ENCODE measurements around the gene SUCO.
"Not testable (repeated sequence)": the region's sequence is repeated elsewhere in the genome, so short reads cannot be mapped to it uniquely, and the experiment has no call there.

Gene SUCO

DNA sequence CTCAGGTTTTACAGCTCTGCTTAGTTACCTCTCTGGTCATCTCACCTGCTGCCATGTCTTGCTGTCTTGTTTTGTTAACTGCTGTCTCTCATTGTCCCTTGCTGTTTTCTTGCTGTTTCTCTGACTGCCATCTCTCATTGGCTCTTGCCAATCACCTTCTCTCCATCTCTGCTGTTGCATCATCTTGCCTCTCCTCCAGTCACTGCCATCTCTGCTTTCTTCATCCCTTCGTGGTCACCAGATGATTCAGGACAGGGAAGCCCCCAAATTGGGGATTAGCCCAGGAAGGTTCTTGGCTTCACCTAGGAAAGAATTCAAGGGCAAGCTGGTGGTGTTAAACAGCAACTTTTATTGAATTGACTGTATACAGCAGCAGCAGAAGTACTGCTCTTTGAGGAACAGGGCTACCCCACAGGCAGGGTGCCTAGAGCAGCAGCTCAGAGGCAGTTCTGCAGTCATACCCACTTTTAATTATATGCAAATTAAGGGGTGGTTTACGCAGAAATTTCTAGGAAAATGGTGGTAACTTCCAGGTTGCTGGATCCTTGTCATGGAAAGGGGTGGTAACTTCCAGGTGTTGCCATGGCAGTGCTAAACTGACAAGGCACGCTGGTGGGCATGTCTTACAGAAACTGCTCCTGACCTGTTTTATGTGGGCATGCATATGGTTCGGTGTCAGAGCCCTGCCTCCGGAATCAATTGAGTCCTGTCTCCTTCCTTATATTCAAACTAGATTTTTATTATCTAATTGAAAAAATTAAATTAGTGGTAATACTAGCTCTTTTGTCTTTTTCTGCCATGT lies 33.4 kb downstream of the SUCO start:
- DNase-seq (ENCODE audit: low read depth, low spot score), result no peak

DNA sequence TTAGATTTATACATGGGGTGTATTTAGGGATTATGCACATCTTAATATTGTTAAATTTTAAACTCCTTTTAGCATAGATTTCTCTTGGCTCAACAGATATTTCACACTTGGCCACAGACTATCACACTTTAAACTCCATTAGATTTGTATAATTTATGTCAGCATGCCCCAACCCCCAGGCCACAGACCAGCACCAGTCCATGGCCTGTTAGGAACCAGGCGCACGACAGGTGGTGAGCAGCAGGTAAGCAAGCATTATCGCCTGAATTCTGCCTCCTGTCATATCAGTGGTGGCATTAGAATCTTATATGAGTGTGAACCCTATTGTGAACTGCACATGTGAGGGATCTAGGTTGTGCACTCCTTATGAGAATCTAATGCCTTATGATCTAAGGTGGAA lies 34.8 kb downstream of the SUCO start:
- DNase-seq (ENCODE audit: low read depth, low spot score), result no peak

DNA sequence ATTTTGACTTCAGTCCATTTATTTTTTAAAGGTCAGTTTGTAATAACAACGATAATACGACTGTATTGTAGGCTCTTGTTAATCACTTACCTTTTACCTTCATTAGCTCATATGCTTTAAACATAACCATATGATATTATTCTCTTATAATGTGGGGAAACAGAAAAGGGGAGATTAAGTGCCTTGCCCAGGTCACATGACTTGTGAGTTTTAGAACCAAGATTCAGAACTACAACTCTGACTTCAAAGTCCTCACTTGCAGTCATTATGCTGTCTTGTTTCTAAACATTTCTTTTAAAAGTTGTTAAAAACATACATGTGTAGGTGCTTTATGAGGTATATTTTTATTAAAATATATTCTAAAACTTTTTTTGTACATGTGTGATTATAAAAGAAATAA lies 41.1 kb downstream of the SUCO start:
- no peak for DNase-seq (ENCODE audit: low read depth, low spot score)

DNA sequence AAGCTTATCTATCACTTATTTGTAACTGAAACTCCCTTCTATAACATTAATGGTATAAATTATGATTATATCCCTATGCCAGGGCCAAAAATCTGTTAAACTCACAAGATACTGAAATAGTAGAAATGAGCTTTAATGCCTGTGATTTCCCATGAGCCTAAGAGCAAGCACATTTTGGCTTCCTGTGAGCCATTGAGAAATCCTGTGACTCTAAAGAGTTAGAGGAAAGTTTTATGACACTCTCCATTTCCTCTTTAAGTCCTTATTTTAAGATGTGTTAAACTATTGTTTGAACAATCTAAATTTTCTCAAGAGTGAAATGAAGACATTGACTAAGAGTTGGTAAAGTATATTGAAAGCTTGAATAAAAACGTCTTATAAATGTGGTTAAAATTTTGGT lies 45.6 kb downstream of the SUCO start:
- DNase-seq (ENCODE audit: low read depth, low spot score), result no peak

DNA sequence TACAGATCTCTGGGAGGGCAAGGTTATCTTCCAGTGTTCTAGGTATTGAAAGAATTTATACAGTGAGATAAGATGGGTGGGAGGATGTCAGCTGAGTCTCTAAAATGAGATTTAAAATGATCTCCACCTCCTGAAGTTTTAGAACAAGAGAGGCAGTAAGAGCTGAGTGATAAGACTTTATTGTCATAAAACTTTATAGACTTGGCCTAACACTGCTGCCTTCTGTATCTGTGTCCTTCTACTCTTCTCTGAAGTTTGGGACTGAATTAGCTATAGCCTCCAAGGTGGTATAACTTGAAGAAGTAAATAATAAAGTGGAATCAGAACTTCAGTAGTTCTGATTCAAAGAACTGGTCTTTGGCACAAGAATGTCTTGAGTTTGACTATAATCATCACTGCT lies 48.3 kb downstream of the SUCO start:
- no peak for DNase-seq (ENCODE audit: low read depth, low spot score)

DNA sequence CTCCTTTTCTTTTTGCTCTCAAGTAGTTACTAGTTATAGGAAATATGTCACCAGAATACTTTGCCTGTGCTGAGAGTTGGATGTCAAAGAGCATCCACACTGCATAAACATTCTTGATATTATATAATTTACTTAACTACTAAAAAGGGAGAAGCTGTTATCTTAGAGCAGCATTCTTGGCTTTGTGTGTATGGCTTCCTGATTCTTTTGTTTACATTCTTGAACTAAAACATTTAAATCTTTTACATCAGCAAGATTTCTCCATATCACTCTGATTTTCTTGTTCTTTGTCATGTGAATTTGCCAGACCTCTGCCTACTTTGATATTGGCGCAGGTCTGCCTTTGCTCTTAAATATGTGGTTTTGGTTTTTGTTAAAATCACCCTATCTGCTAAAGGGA lies 48.8 kb downstream of the SUCO start:
- DNase-seq (ENCODE audit: low read depth, low spot score), result no peak

DNA sequence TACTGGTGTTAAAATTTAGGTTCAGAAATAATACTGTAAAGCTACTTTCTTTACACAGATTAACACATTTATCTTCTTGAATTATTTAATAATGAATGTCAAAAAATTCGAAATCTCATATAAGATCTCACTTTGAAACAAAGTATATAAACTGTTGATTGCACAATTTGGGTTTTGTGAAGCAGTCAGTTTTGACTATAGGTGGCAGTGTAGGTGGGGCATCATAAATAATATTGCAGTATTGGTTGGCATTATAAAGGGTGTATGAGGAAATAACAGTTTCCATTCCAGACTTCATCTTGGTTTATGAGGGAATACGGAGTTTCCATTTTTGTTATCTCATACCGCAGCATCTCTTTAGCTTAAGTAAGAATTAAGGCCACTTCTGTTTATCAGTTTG lies 49.9 kb downstream of the SUCO start:
- no peak for DNase-seq (ENCODE audit: low read depth, low spot score)

DNA sequence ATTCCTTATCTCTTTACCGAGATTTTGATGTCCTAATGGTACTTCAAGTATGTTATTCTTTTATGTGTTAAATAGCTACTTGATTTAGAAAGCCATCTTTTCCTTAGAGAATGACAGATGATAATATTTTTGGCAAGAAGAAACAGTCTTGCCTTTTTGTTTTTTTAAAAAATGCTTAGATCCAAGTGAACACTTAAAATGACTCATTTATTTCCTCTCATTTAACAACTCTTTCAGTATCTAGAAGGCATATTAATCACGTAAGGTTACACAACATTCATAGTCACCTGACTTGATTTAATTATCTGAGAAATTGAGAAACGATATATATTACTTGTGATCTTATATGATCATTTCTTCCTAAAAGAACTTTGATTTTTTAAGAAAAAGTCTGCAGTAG lies 52.4 kb downstream of the SUCO start:
- no peak for DNase-seq (ENCODE audit: low read depth, low spot score)

DNA sequence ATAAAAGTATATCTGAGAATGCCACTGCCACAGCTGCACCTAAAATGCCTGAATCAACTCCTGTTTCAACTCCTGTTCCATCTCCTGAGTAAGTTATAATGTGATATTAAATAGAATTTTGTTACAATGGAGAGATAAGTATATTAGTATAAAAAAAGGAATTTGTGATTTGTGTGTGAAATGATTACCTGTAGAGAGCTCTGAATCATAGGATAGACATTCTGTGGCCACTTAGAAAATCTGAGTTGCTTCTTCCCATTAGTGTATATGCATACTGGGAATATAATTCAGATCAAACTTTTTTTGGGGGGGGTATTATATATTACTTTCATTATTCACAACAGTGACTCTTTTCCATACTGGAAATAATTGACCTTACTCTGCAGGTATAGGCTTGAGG lies 52.9 kb downstream of the SUCO start:
- DNase-seq (ENCODE audit: low read depth, low spot score), result no peak

DNA sequence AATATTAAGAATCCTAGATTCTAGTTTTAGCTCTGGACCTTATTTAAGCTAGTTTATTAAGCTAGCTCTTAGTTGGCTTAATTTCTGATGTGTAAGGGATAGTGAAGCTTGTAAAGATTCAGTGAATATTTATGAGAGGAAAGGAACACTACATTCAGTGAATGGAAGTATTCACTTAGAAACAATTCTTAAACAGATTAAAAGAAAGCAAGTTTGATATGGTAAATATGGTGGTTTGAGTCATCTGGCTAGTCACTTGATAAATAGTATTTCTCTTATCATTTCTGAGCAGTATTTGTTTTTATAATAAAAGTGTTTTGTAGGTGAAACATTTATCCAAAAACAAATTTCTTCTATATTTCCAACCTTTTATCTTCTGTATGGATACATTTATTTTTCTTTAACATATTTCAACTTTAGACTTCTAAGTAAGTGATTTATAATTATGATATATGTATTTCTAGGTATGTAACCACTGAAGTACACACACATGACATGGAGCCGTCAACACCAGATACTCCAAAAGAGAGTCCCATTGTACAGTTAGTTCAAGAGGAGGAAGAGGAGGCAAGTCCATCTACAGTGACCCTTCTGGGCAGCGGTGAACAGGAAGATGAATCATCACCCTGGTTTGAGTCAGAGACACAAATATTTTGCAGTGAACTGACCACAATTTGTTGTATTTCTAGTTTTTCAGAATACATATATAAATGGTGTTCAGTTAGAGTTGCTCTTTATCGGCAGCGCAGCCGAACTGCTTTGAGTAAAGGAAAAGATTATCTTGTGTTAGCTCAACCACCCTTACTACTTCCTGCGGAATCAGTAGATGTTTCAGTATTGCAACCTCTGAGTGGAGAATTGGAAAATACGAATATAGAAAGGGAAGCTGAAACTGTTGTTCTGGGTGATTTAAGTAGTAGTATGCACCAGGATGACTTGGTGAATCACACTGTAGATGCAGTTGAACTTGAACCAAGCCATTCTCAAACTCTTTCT lies 55.6 kb downstream of the SUCO start:
- DNase-seq (ENCODE audit: low read depth, low spot score), result peak; percentile 46

DNA sequence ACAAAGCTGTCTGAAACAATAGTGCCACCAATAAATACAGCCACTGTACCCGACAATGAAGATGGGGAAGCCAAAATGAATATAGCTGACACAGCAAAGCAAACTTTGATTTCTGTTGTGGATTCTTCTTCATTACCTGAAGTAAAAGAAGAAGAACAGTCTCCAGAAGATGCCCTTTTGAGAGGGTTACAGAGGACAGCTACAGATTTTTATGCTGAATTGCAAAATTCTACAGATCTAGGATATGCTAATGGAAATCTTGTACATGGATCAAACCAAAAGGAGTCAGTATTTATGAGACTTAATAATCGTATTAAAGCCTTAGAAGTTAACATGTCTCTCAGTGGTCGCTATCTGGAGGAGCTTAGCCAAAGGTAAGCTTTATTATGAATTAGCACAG lies 56.6 kb downstream of the SUCO start:
- no peak for DNase-seq (ENCODE audit: low read depth, low spot score)

DNA sequence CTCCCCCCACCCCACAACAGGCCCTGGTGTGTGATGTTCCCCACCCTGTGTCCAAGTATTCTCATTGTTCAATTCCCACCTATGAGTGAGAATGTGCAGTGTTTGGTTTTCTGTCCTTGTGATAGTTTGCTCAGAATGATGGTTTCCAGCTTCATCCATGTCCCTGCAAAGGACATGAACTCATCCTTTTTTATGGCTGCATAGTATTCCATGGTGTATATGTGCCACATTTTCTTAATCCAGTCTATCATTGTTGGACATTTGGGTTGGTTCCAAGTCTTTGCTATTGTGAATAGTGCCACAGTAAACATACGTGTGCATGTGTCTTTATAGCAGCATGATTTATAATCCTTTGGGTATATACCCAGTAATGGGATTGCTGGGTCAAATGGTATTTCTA lies 58.5 kb downstream of the SUCO start:
- DNase-seq (ENCODE audit: low read depth, low spot score), result not testable (repeated sequence)

DNA sequence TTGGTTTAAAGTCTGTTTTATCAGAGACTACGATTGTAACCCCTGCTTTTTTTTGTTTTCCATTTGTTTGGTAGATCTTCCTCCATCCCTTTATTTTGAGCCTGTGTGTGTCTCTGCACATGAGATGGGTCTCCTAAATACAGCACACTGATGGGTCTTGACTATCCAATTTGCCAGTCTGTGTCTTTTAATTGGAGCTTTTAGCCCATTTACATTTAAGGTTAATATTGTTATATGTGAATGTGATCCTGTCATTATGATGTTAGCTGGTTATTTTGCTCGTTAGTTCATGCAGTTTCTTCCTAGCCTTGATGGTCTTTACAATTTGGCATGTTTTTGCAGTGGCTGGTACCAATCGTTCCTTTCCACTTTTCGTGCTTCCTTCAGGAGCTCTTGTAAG lies 62.1 kb downstream of the SUCO start:
- not testable (repeated sequence) for DNase-seq (ENCODE audit: low read depth, low spot score)

DNA sequence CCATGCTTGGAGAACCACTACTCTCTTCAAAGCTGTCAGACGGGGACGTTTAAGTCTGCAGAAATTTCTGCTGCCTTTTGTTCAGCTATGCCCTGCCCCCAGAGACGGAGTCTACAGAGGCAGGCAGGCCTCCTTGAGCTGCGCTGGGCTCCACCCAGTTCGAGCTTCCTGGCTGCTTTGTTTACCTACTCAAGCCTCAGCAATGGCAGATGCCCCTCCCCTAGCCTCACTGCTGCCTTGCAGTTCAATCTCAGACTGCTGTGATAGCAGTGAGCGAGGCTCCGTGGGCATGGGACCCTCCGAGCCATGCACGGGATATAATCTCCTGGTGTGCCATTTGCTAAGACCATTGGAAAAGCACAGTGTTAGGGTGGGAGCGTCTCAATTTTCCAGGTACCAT lies 63.8 kb downstream of the SUCO start:
- DNase-seq (ENCODE audit: low read depth, low spot score), result not testable (repeated sequence)

DNA sequence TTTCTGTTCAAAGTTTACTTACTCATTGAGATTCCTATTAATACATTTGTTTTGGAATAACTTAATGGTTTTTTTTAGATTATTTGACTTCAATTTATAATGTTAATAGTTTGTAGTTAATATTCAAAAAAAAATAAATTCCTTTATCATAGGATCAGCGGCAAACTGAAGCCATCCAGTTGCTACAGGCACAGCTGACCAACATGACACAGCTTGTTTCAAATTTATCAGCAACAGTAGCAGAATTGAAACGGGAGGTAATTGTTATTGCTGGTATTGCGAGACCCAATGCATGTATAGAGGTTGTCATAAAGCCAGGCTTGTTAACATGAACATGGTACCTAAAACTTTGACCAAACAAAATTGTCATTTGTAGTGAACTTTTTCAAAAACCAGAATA lies 67.0 kb downstream of the SUCO start:
- no peak for DNase-seq (ENCODE audit: low read depth, low spot score)

DNA sequence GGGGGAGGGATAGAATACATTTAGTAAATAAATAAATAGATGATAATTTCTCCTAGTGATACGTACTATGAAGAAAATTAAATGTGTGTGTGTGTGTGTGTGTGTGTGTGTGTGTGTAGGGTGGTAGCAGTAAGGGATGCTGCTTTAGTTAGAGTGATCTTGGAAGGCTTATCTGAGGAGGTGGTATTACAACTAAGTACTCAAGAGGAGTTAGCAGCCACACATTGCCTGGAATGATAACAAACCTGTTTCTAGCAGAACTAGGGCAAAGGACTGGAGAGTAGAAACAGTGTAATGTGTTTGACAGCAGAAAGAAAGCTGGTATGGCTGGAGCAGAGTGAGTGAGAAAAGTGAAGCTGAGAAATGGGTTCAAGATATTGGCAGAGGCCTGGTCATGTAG lies 67.7 kb downstream of the SUCO start:
- DNase-seq (ENCODE audit: low read depth, low spot score), result no peak

DNA sequence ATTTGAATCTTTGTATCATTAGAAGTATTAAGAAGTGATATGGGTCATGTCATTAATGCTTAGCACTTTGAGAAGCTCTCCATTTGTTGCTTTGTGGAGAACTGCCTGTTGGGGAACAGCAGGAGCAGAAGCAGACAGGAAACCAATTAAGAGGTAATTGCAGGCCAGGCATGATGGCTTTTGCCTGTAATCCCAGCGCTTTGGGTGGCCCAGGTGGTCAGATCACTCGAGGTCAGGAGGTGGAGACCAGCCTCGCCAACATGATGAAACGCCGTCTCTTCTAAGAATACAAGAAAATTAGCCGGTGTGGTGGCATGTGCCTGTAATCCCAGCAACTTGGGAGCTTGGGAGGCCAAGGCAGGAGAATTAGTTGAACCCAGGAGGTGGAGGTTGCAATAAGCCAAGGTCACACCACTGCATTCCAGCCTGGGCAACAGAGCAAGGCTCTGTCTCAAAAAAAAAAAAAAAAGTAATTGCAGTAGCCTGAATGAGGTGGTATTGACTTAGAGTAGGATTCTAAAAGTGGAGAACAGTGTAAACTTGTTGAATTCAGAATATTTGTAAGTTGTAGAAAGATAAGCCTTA lies 68.2 kb downstream of the SUCO start:
- no peak for DNase-seq (ENCODE audit: low read depth, low spot score)

DNA sequence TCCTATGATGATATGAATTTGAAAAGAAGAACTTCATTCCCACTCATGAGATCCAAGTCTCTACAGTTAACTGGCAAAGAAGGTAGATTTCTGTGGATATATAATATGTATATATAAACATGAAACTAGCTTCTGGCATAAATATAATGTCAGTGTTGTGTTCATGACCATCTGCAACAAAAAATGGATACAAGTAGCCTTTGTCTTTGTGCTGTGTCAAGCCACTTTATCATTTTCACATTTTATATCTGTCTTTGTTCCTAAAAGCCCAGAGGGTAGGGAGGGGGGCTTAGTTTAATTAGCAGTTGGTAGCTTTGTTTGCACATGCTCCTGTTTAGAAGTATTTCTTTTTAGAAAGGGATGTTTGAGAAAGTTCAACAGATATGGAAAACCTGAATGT lies 69.8 kb downstream of the SUCO start:
- DNase-seq (ENCODE audit: low read depth, low spot score), result no peak

DNA sequence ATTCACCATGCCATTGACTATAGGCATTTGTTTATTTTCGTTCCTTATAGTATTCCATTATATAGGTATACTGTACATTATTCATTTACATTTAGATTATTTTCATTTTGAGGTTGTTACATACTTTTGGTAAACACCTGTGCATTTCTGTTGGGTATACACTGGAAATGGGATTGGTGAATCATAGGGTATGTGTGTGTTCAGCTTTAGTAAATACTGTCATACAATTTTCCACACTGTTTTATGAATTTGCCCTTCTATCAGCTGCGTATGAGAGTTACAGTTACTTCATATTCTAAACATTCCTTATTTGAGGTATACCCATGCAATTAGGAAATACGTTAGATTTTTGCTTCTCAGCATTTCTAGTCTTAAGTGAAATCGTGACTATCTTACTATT lies 70.9 kb downstream of the SUCO start:
- DNase-seq (ENCODE audit: low read depth, low spot score), result no peak

DNA sequence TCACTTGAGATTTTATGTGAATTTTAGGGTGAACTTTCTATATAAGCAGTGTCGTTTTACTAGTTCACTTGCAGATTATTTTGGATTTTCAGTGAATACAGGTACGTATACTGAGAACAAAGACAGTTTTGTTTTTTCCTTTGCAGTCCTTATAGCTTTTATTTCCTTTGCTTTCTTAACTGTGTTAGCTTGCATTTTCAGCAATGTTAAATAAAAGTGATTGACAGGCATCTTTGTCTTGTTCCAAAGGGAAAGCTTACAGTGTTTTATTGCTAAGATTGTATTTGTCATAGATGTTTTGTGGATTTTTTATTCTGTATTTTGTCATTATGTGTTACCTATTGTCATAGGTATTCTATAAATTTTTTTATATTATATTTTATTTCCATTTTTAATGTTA lies 72.7 kb downstream of the SUCO start:
- DNase-seq (ENCODE audit: low read depth, low spot score), result no peak

DNA sequence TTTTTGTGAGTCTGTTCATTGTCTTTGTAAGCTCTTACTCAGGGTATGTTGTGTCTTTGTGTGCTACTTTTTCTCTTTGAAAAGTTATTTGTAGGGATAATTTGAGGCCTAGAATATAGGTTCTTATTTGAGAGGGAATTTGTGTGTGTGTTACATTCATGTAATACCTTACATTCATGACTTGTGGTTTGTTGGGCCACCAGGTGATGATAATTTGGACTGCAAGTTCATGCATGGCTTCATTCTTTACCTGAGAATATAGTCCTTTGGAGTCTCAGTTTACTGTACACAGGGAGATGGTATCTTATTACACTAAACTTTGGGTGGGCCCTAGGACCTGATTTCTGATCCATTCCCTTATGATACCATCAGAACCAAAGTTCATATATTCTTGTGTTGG lies 74.2 kb downstream of the SUCO start:
- DNase-seq (ENCODE audit: low read depth, low spot score), result no peak

DNA sequence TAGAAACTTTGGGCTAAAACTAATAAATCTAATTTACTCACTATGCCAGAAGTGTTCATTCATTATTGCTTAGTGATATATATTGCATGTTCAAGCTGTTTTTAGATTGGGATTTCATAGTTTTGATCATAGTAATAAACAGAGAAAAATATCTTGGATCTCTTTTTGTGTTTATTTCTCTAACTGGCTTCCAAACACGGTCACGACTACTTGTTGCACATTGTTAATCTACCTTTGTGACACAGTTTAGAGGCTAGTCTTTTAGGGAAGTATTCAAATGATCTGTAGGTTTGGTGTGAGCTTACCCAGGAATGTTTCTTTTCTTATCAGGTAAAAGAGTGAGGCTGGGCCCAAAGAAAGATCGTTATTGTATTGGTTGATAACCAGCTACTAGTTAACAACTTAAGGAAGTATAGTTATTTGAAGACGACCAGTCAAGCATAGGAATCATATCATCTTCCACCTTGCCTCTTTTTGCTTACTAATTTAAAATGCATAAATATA lies 75.2 kb downstream of the SUCO start:
- no peak for DNase-seq (ENCODE audit: low read depth, low spot score)

Measured in smooth muscle cell of the brain vasculature (primary cell).